ENCODE data around the gene MTF1.
A peak's percentile ranks its signal among the peaks of the same experiment; 100 is the strongest.
"Not testable (repeated sequence)": the region's sequence is repeated elsewhere in the genome, so short reads cannot be mapped to it uniquely, and the experiment has no call there.

Gene MTF1

GRCh38 chr1:37859507-37860345 lies at the start of gene MTF1:
MTF1 (minus strand) TSS chr1:37859592; CDS start chr1:37857658, 1,934 bp downstream.
- H3K36me3 ChIP-seq (ENCODE audit: control insufficient read depth, insufficient read depth, low read length, severe bottlenecking): peaks cover 49% of the 10 kb centered on the region
- no peaks in the 10 kb centered on the region for H3K9me3 ChIP-seq (ENCODE audit: control insufficient read depth, low read length)
- H3K9ac ChIP-seq (ENCODE audit: low read length): peak within 1 kb of the TSS; percentile 99
- peak; percentile 99 for DNase-seq (ENCODE audit: low read depth)
- no peaks in the 10 kb centered on the region for H3K27me3 ChIP-seq (replicated peaks; ENCODE audit: control insufficient read depth, insufficient read depth, low read length)
- peak within 1 kb of the TSS; percentile 100 for H3K4me3 ChIP-seq (ENCODE audit: low read length)
- peaks cover 14% of the 10 kb centered on the region for H3K4me1 ChIP-seq (ENCODE audit: control insufficient read depth, insufficient read depth, low read length)

GRCh38 chr1:37908531-37908930 lies 49.1 kb upstream of the MTF1 start:
- not testable (repeated sequence) for DNase-seq (ENCODE audit: low read depth); H3K4me1 ChIP-seq (ENCODE audit: control insufficient read depth, insufficient read depth, low read length); H3K9me3 ChIP-seq (ENCODE audit: control insufficient read depth, low read length); H3K4me3 ChIP-seq (ENCODE audit: low read length); H3K9ac ChIP-seq (ENCODE audit: low read length); H3K27me3 ChIP-seq (replicated peaks; ENCODE audit: control insufficient read depth, insufficient read depth, low read length)
- peaks cover 16% of the 10 kb centered on the region for H3K36me3 ChIP-seq (ENCODE audit: control insufficient read depth, insufficient read depth, low read length, severe bottlenecking)

- not testable (repeated sequence) for H3K4me1 ChIP-seq (ENCODE audit: control insufficient read depth, insufficient read depth, low read length); H3K9ac ChIP-seq (ENCODE audit: low read length); H3K9me3 ChIP-seq (ENCODE audit: control insufficient read depth, low read length); H3K4me3 ChIP-seq (ENCODE audit: low read length); H3K27me3 ChIP-seq (replicated peaks; ENCODE audit: control insufficient read depth, insufficient read depth, low read length); DNase-seq (ENCODE audit: low read depth)
- peaks cover 23% of the 10 kb centered on the region for H3K36me3 ChIP-seq (ENCODE audit: control insufficient read depth, insufficient read depth, low read length, severe bottlenecking)
Measured at GRCh38 chr1:37907416-37908125, 48.2 kb upstream of the MTF1 start.

GRCh38 chr1:37906591-37906990 lies 47.2 kb upstream of the MTF1 start:
- DNase-seq (ENCODE audit: low read depth); H3K4me1 ChIP-seq (ENCODE audit: control insufficient read depth, insufficient read depth, low read length); H3K9ac ChIP-seq (ENCODE audit: low read length); H3K4me3 ChIP-seq (ENCODE audit: low read length); H3K9me3 ChIP-seq (ENCODE audit: control insufficient read depth, low read length); H3K27me3 ChIP-seq (replicated peaks; ENCODE audit: control insufficient read depth, insufficient read depth, low read length): not testable (repeated sequence)
- H3K36me3 ChIP-seq (ENCODE audit: control insufficient read depth, insufficient read depth, low read length, severe bottlenecking): peaks cover 25% of the 10 kb centered on the region

GRCh38 chr1:37905727-37906126 lies 46.3 kb upstream of the MTF1 start:
- Histone ChIP-seq H3K36me3 (ENCODE audit: control insufficient read depth, insufficient read depth, low read length, severe bottlenecking) (peaks cover 26% of the 10 kb centered on the region), H3K9me3 (ENCODE audit: control insufficient read depth, low read length) (peaks cover 6% of the 10 kb centered on the region), H3K4me1 (ENCODE audit: control insufficient read depth, insufficient read depth, low read length) (peaks cover 4% of the 10 kb centered on the region), H3K27me3 (replicated peaks; ENCODE audit: control insufficient read depth, insufficient read depth, low read length) (no peaks in the 10 kb centered on the region), H3K9ac (ENCODE audit: low read length) (no peak overlapping the region), H3K4me3 (ENCODE audit: low read length) (no peak overlapping the region)
- no peak for DNase-seq (ENCODE audit: low read depth)

- not testable (repeated sequence) for H3K9me3 ChIP-seq (ENCODE audit: control insufficient read depth, low read length); H3K4me1 ChIP-seq (ENCODE audit: control insufficient read depth, insufficient read depth, low read length); H3K4me3 ChIP-seq (ENCODE audit: low read length); H3K27me3 ChIP-seq (replicated peaks; ENCODE audit: control insufficient read depth, insufficient read depth, low read length); H3K9ac ChIP-seq (ENCODE audit: low read length)
- H3K36me3 ChIP-seq (ENCODE audit: control insufficient read depth, insufficient read depth, low read length, severe bottlenecking): peaks cover 26% of the 10 kb centered on the region
- DNase-seq (ENCODE audit: low read depth): peak; percentile 53
Measured at GRCh38 chr1:37903921-37904320, 44.5 kb upstream of the MTF1 start.

- DNase-seq (ENCODE audit: low read depth): no peak
- Histone ChIP-seq H3K36me3 (ENCODE audit: control insufficient read depth, insufficient read depth, low read length, severe bottlenecking) (peaks cover 26% of the 10 kb centered on the region), H3K9ac (ENCODE audit: low read length) (no peak overlapping the region), H3K4me3 (ENCODE audit: low read length) (no peak overlapping the region), H3K4me1 (ENCODE audit: control insufficient read depth, insufficient read depth, low read length) (peaks cover 4% of the 10 kb centered on the region), H3K27me3 (replicated peaks; ENCODE audit: control insufficient read depth, insufficient read depth, low read length) (no peaks in the 10 kb centered on the region), H3K9me3 (ENCODE audit: control insufficient read depth, low read length) (peaks cover 6% of the 10 kb centered on the region)
Measured at GRCh38 chr1:37902983-37903382, 43.6 kb upstream of the MTF1 start.

GRCh38 chr1:37901893-37902225 lies 42.5 kb upstream of the MTF1 start:
- Histone ChIP-seq H3K27me3 (replicated peaks; ENCODE audit: control insufficient read depth, insufficient read depth, low read length) (no peaks in the 10 kb centered on the region), H3K4me3 (ENCODE audit: low read length) (no peak overlapping the region), H3K36me3 (ENCODE audit: control insufficient read depth, insufficient read depth, low read length, severe bottlenecking) (peaks cover 26% of the 10 kb centered on the region), H3K9ac (ENCODE audit: low read length) (no peak overlapping the region), H3K4me1 (ENCODE audit: control insufficient read depth, insufficient read depth, low read length) (peaks cover 4% of the 10 kb centered on the region), H3K9me3 (ENCODE audit: control insufficient read depth, low read length) (peaks cover 6% of the 10 kb centered on the region)
- no peak for DNase-seq (ENCODE audit: low read depth)

- Histone ChIP-seq H3K27me3 (replicated peaks; ENCODE audit: control insufficient read depth, insufficient read depth, low read length) (no peaks in the 10 kb centered on the region), H3K9ac (ENCODE audit: low read length) (no peak overlapping the region), H3K9me3 (ENCODE audit: control insufficient read depth, low read length) (peaks cover 6% of the 10 kb centered on the region), H3K36me3 (ENCODE audit: control insufficient read depth, insufficient read depth, low read length, severe bottlenecking) (peaks cover 23% of the 10 kb centered on the region), H3K4me1 (ENCODE audit: control insufficient read depth, insufficient read depth, low read length) (peaks cover 4% of the 10 kb centered on the region), H3K4me3 (ENCODE audit: low read length) (no peak overlapping the region)
- DNase-seq (ENCODE audit: low read depth): no peak
Measured at GRCh38 chr1:37901191-37901892, 42.0 kb upstream of the MTF1 start.

- peaks cover 22% of the 10 kb centered on the region for H3K36me3 ChIP-seq (ENCODE audit: control insufficient read depth, insufficient read depth, low read length, severe bottlenecking)
- H3K9ac ChIP-seq (ENCODE audit: low read length); H3K4me3 ChIP-seq (ENCODE audit: low read length); H3K4me1 ChIP-seq (ENCODE audit: control insufficient read depth, insufficient read depth, low read length); H3K27me3 ChIP-seq (replicated peaks; ENCODE audit: control insufficient read depth, insufficient read depth, low read length); DNase-seq (ENCODE audit: low read depth); H3K9me3 ChIP-seq (ENCODE audit: control insufficient read depth, low read length): not testable (repeated sequence)
Measured at GRCh38 chr1:37897563-37897962, 38.2 kb upstream of the MTF1 start.

GRCh38 chr1:37893673-37894072 lies 34.3 kb upstream of the MTF1 start:
- no peak for DNase-seq (ENCODE audit: low read depth)
- H3K4me3 ChIP-seq (ENCODE audit: low read length): no peak overlapping the region
- no peak overlapping the region for H3K9ac ChIP-seq (ENCODE audit: low read length)
- H3K27me3 ChIP-seq (replicated peaks; ENCODE audit: control insufficient read depth, insufficient read depth, low read length): no peaks in the 10 kb centered on the region
- peaks cover 12% of the 10 kb centered on the region for H3K4me1 ChIP-seq (ENCODE audit: control insufficient read depth, insufficient read depth, low read length)
- peaks cover 37% of the 10 kb centered on the region for H3K36me3 ChIP-seq (ENCODE audit: control insufficient read depth, insufficient read depth, low read length, severe bottlenecking)
- peaks cover 4% of the 10 kb centered on the region for H3K9me3 ChIP-seq (ENCODE audit: control insufficient read depth, low read length)

Data from adipocyte (in vitro differentiated cells).